Left colon (tissue), 2 donors: ENCODE data around the gene CARS2. TPM values are rescaled to one million over a fixed set of nuclear protein-coding genes. Genes with fewer than 3 reads are reported as not detected.
"Not testable (repeated sequence)": the region's sequence is repeated elsewhere in the genome, so short reads cannot be mapped to it uniquely, and the experiment has no call there.

ENCODE experiments used
- ATAC-seq: fragments of 200-7000 bp; cut with Tn5 transposase; one replicate; pipeline ENCODE4 v1.9.1; 2020; ENCODE audit warnings: mild to moderate bottlenecking, moderate library complexity
- DNase-seq, 2 donors: peaks; one replicate each; pipeline ENCODE4 v3.0.0-alpha.2; 2020
- intact Hi-C, 2 donors: fragments of 100-400 bp; cut with DNase I in 1 of 2; cut with micrococcal nuclease in 1 of 2; formaldehyde crosslinking; loops; one replicate each; pipeline versions ENCODE4 v1.11.2 to v1.14.0; 2022; cut with DNase I, micrococcal nuclease
- total RNA-seq, 2 donors: library from RNA; stranded (reverse); fragmentation: NEBNext Ultra II Directional; extraction: Animal tissue kit (Norgen Biotek cat#: 25700); gene quantifications; one replicate each; pipeline ENCODE4 v1.2.1, GENCODE V29; 2021
- donor health status: DM: no; HTN: no; CAD: no.
- donor health status: DM: yes; HTN: yes; CAD: no.

Gene CARS2
- total RNA-seq, 2 donors from 2014 or later, result 38.4 to 55.8 TPM

GRCh38 chr13:110712849-110713641 is 7.1 kb upstream of the CARS2 start:
- DNase-seq, result peak; percentile 97 to 99

GRCh38 chr13:110712081-110712848 is 6.3 kb upstream of the CARS2 start:
- intact Hi-C loops, result no loop called here
- DNase-seq, result peak; percentile 84 to 89
- peak; percentile 57 for ATAC-seq

More at GRCh38 chr13:110712849-110713641, 7.1 kb upstream of the CARS2 start:
- ATAC-seq, result peak; percentile 61
- intact Hi-C loops, result no loop called here

GRCh38 chr13:110706570-110707372 is 855 bp upstream of the CARS2 start:
- intact Hi-C loops, result no loop called here
- no peak for DNase-seq
- ATAC-seq, result no peak

- intact Hi-C loops, result no loop called here
- ATAC-seq, result no peak
- DNase-seq, result no peak
Observed at GRCh38 chr13:110705356-110705825, 525 bp downstream of the CARS2 start.

GRCh38 chr13:110702591-110703526 is 3.1 kb downstream of the CARS2 start:
- intact Hi-C loops, result no loop called here
- no peak for DNase-seq
- no peak for ATAC-seq

GRCh38 chr13:110702089-110702488 is 3.8 kb downstream of the CARS2 start:
- DNase-seq, result no peak
- intact Hi-C loops, result no loop called here
- no peak for ATAC-seq

GRCh38 chr13:110701061-110701460 is 4.9 kb downstream of the CARS2 start:
- intact Hi-C loops, ATAC-seq: not testable (repeated sequence)

GRCh38 chr13:110700641-110701040 is 5.3 kb downstream of the CARS2 start:
- intact Hi-C loops, result no loop called here
- no peak for DNase-seq
- no peak for ATAC-seq

More at GRCh38 chr13:110701061-110701460, 4.9 kb downstream of the CARS2 start:
- not testable (repeated sequence) for DNase-seq

- no peak for DNase-seq
- no peak for ATAC-seq
- intact Hi-C loops, result no loop called here
Observed at GRCh38 chr13:110700186-110700585, 5.7 kb downstream of the CARS2 start.

- DNase-seq (no peak), ATAC-seq (no peak)
- intact Hi-C loops, result no loop called here
Observed at GRCh38 chr13:110699148-110700145, 6.5 kb downstream of the CARS2 start.

- intact Hi-C loops, result no loop called here
- ATAC-seq, result no peak
- DNase-seq, result no peak
Observed at GRCh38 chr13:110698689-110699088, 7.2 kb downstream of the CARS2 start.

- intact Hi-C loops, result no loop called here
- DNase-seq (no peak), ATAC-seq (no peak)
Observed at GRCh38 chr13:110697842-110698241, 8.1 kb downstream of the CARS2 start.

- intact Hi-C loops, result no loop called here
- ATAC-seq (no peak), DNase-seq (no peak)
Observed at GRCh38 chr13:110696776-110697175, 9.1 kb downstream of the CARS2 start.

- ATAC-seq, DNase-seq, intact Hi-C loops: not testable (repeated sequence)
Observed at GRCh38 chr13:110695774-110696173, 10.1 kb downstream of the CARS2 start.

- intact Hi-C loops, result no loop called here
- ATAC-seq, result peak; percentile 14
- DNase-seq, result no peak
Observed at GRCh38 chr13:110690516-110690915, 15.4 kb downstream of the CARS2 start.

GRCh38 chr13:110689711-110690110 is 16.2 kb downstream of the CARS2 start:
- intact Hi-C loops, result no loop called here
- no peak for ATAC-seq
- no peak for DNase-seq

- intact Hi-C loops, result no loop called here
- DNase-seq (no peak), ATAC-seq (no peak)
Observed at GRCh38 chr13:110689041-110689440, 16.9 kb downstream of the CARS2 start.
